Gastrocnemius medialis (tissue), 4 donors: Measurements from ENCODE around the gene BCL2L14.

Experiments used
- POLR2A ChIP-seq, 2 donors: fragments of 450-650 bp; IDR thresholded peaks; one replicate each; pipeline ENCODE4 v1.6.1; 2017; ENCODE audit warnings: antibody characterized with exemption in 2 of 2, mild to moderate bottlenecking in 2 of 2, moderate library complexity in 2 of 2
- TF ChIP-seq, protein P1 (sequence below), 5 experiments: fragments of 450-650 bp in 3 of 5; fragments of 200-600 bp in 2 of 5; sonication (generic) in 2 of 5; IDR thresholded peaks in 4 of 5; conservative IDR thresholded peaks in 1 of 5; 1 replicate in 4 of 5; 2 replicates in 1 of 5; pipeline ENCODE4 v1.5.1; 2016 to 2019; ENCODE audit warnings: antibody characterized with exemption in 5 of 5, mild to moderate bottlenecking in 3 of 5, moderate library complexity in 3 of 5

DNA sequence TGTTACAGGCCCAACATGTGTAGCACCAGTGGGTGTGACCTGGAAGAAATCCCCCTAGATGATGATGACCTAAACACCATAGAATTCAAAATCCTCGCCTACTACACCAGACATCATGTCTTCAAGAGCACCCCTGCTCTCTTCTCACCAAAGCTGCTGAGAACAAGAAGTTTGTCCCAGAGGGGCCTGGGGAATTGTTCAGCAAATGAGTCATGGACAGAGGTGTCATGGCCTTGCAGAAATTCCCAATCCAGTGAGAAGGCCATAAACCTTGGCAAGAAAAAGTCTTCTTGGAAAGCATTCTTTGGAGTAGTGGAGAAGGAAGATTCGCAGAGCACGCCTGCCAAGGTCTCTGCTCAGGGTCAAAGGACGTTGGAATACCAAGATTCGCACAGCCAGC, 8.6 kb downstream of the BCL2L14 start:
- TF ChIP-seq, protein P1, sequence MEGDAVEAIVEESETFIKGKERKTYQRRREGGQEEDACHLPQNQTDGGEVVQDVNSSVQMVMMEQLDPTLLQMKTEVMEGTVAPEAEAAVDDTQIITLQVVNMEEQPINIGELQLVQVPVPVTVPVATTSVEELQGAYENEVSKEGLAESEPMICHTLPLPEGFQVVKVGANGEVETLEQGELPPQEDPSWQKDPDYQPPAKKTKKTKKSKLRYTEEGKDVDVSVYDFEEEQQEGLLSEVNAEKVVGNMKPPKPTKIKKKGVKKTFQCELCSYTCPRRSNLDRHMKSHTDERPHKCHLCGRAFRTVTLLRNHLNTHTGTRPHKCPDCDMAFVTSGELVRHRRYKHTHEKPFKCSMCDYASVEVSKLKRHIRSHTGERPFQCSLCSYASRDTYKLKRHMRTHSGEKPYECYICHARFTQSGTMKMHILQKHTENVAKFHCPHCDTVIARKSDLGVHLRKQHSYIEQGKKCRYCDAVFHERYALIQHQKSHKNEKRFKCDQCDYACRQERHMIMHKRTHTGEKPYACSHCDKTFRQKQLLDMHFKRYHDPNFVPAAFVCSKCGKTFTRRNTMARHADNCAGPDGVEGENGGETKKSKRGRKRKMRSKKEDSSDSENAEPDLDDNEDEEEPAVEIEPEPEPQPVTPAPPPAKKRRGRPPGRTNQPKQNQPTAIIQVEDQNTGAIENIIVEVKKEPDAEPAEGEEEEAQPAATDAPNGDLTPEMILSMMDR (IDR thresholded peaks at IDR 0.05 in 4 of 5, conservative IDR thresholded peaks at IDR 0.05 in 1 of 5), result no peak
- no peak for TF ChIP-seq POLR2A (IDR thresholded peaks at IDR 0.05)
